ENCODE data around the gene NELL1.
"Not testable (repeated sequence)": the region's sequence is repeated elsewhere in the genome, so short reads cannot be mapped to it uniquely, and the experiment has no call there.

NELL1 gene

GRCh38 chr11:20770414-20770946, 101.1 kb downstream of the NELL1 start:
- DNase-seq (ENCODE audit: low read depth): no peak

GRCh38 chr11:20771026-20771425, 101.6 kb downstream of the NELL1 start:
- no peak for DNase-seq (ENCODE audit: low read depth)

- DNase-seq (ENCODE audit: low read depth): no peak
These were observed 102.3 kb downstream of the NELL1 start for GRCh38 chr11:20771681-20772080.

- DNase-seq (ENCODE audit: low read depth): no peak
These were observed 105.9 kb downstream of the NELL1 start for GRCh38 chr11:20775331-20775730.

- DNase-seq (ENCODE audit: low read depth): no peak
These were observed 113.4 kb downstream of the NELL1 start for GRCh38 chr11:20782775-20783174.

- no peak for DNase-seq (ENCODE audit: low read depth)
These were observed 113.8 kb downstream of the NELL1 start for GRCh38 chr11:20783220-20783619.

- DNase-seq (ENCODE audit: low read depth): no peak
These were observed 121.2 kb downstream of the NELL1 start for GRCh38 chr11:20790622-20791021.

- DNase-seq (ENCODE audit: low read depth): no peak
These were observed 125.6 kb downstream of the NELL1 start for GRCh38 chr11:20795005-20795404.

GRCh38 chr11:20808328-20808727, 138.9 kb downstream of the NELL1 start:
- DNase-seq (ENCODE audit: low read depth): no peak

- DNase-seq (ENCODE audit: low read depth): no peak
These were observed 151.7 kb downstream of the NELL1 start for GRCh38 chr11:20821046-20821445.

GRCh38 chr11:20821470-20821869, 152.1 kb downstream of the NELL1 start:
- no peak for DNase-seq (ENCODE audit: low read depth)

- DNase-seq (ENCODE audit: low read depth): no peak
These were observed 155.4 kb downstream of the NELL1 start for GRCh38 chr11:20824773-20825172.

- DNase-seq (ENCODE audit: low read depth): no peak
These were observed 166.2 kb downstream of the NELL1 start for GRCh38 chr11:20835561-20835960.

GRCh38 chr11:20839231-20839630, 169.8 kb downstream of the NELL1 start:
- DNase-seq (ENCODE audit: low read depth): no peak

GRCh38 chr11:20840341-20840740, 171.0 kb downstream of the NELL1 start:
- DNase-seq (ENCODE audit: low read depth): no peak

GRCh38 chr11:20844216-20844615, 174.8 kb downstream of the NELL1 start:
- no peak for DNase-seq (ENCODE audit: low read depth)

- no peak for DNase-seq (ENCODE audit: low read depth)
These were observed 175.2 kb downstream of the NELL1 start for GRCh38 chr11:20844630-20845029.

- DNase-seq (ENCODE audit: low read depth): no peak
These were observed 185.0 kb downstream of the NELL1 start for GRCh38 chr11:20854215-20854955.

GRCh38 chr11:20861322-20861721, 191.9 kb downstream of the NELL1 start:
- DNase-seq (ENCODE audit: low read depth): no peak

- not testable (repeated sequence) for DNase-seq (ENCODE audit: low read depth)
These were observed 192.9 kb downstream of the NELL1 start for GRCh38 chr11:20862263-20862662.

- DNase-seq (ENCODE audit: low read depth): no peak
These were observed 195.2 kb downstream of the NELL1 start for GRCh38 chr11:20864628-20865027.

- no peak for DNase-seq (ENCODE audit: low read depth)
These were observed 195.8 kb downstream of the NELL1 start for GRCh38 chr11:20865161-20865560.

GRCh38 chr11:20869123-20869522, 199.7 kb downstream of the NELL1 start:
- no peak for DNase-seq (ENCODE audit: low read depth)

- no peak for DNase-seq (ENCODE audit: low read depth)
These were observed 203.7 kb downstream of the NELL1 start for GRCh38 chr11:20873054-20873453.
